ENCODE data around the gene HNRNPA2B1. TPM values are rescaled to one million over a fixed set of nuclear protein-coding genes. Genes with fewer than 3 reads are reported as not detected.
A peak's percentile ranks its signal among the peaks of the same experiment; 100 is the strongest.

The HNRNPA2B1 gene
- 100 to 1,000 TPM; 696 to 705 TPM for total RNA-seq

GRCh38 chr7:26200444-26201246 is at the start of gene HNRNPA2B1:
TSS of gene HNRNPA2B1 (minus strand) at chr7:26200746. CDS start at chr7:26200577, 169 bp downstream.
- DNase-seq, result peak; percentile 98
- Mint-ChIP-seq H3K27me3 (no peaks in the 10 kb centered on the region), H3K4me3 (peak within 1 kb of the TSS; percentile 94), H3K27ac (peak within 1 kb of the TSS; percentile 98), H3K4me1 (peaks cover 41% of the 10 kb centered on the region), H3K9me3 (no peaks in the 10 kb centered on the region), H3K36me3 (ENCODE audit: low read depth) (peaks cover 77% of the 10 kb centered on the region)
- POLR2A ChIA-PET, result interaction anchor here (0.5 to 13.1 kb wide), 32 partner anchors 8 to 342 kb away, joined by 3 to 406 read pairs (median 4); partner anchors contain the start of genes NFE2L3 and SNX10
- CTCF ChIA-PET, result interaction anchor here (1.0 to 4.9 kb wide), 8 partner anchors 49 to 305 kb away, joined by 3 to 29 read pairs (median 4); partner anchors contain the start of genes NFE2L3 and SNX10

- H3K4me3 Mint-ChIP-seq, result no peak overlapping the region
- POLR2A ChIA-PET, result no interaction called here
Observed at GRCh38 chr7:26250239-26250638, 49.7 kb upstream of the HNRNPA2B1 start.

GRCh38 chr7:26245150-26245549 is 44.6 kb upstream of the HNRNPA2B1 start:
- no peaks in the 10 kb centered on the region for H3K9me3 Mint-ChIP-seq
- peaks cover 3% of the 10 kb centered on the region for H3K36me3 Mint-ChIP-seq (ENCODE audit: low read depth)
- no peak overlapping the region for H3K27ac Mint-ChIP-seq
- no peak overlapping the region for H3K4me3 Mint-ChIP-seq
- peaks cover 5% of the 10 kb centered on the region for H3K27me3 Mint-ChIP-seq
- peaks cover 2% of the 10 kb centered on the region for H3K4me1 Mint-ChIP-seq
- DNase-seq, result no peak
- ChIA-PET POLR2A (no interaction called here), CTCF (no interaction called here)

More at GRCh38 chr7:26250239-26250638, 49.7 kb upstream of the HNRNPA2B1 start:
- no peak overlapping the region for H3K27ac Mint-ChIP-seq
- H3K36me3 Mint-ChIP-seq (ENCODE audit: low read depth), result peaks cover 3% of the 10 kb centered on the region
- no peaks in the 10 kb centered on the region for H3K9me3 Mint-ChIP-seq
- H3K27me3 Mint-ChIP-seq, result peaks cover 4% of the 10 kb centered on the region
- DNase-seq, result peak; percentile 16
- CTCF ChIA-PET, result interaction anchor here (0.7 kb wide), 1 partner anchor 437 kb away, joined by 3 read pairs; no protein-coding TSS in a partner anchor
- H3K4me1 Mint-ChIP-seq, result peaks cover 2% of the 10 kb centered on the region

GRCh38 chr7:26238032-26238431 is 37.5 kb upstream of the HNRNPA2B1 start:
- ChIA-PET CTCF (no interaction called here), POLR2A (no interaction called here)
- Mint-ChIP-seq H3K4me1 (no peaks in the 10 kb centered on the region), H3K9me3 (no peaks in the 10 kb centered on the region), H3K27me3 (peaks cover 7% of the 10 kb centered on the region), H3K36me3 (ENCODE audit: low read depth) (no peaks in the 10 kb centered on the region), H3K4me3 (no peak overlapping the region), H3K27ac (no peak overlapping the region)
- no peak for DNase-seq

- no peak overlapping the region for H3K27ac Mint-ChIP-seq
- ChIA-PET POLR2A (no interaction called here), CTCF (no interaction called here)
- H3K36me3 Mint-ChIP-seq (ENCODE audit: low read depth), result no peaks in the 10 kb centered on the region
- H3K4me1 Mint-ChIP-seq, result no peaks in the 10 kb centered on the region
- no peaks in the 10 kb centered on the region for H3K9me3 Mint-ChIP-seq
- no peak overlapping the region for H3K4me3 Mint-ChIP-seq
- no peak for DNase-seq
- peaks cover 5% of the 10 kb centered on the region for H3K27me3 Mint-ChIP-seq
Observed at GRCh38 chr7:26237035-26237807, 36.7 kb upstream of the HNRNPA2B1 start.

GRCh38 chr7:26233902-26234511 is 33.5 kb upstream of the HNRNPA2B1 start:
- no peaks in the 10 kb centered on the region for H3K36me3 Mint-ChIP-seq (ENCODE audit: low read depth)
- no peak overlapping the region for H3K4me3 Mint-ChIP-seq
- no peaks in the 10 kb centered on the region for H3K9me3 Mint-ChIP-seq
- CTCF ChIA-PET, result interaction anchor here (0.6 kb wide), 1 partner anchor 23 kb away, joined by 3 read pairs; no protein-coding TSS in a partner anchor
- H3K4me1 Mint-ChIP-seq, result no peaks in the 10 kb centered on the region
- no peak overlapping the region for H3K27ac Mint-ChIP-seq
- H3K27me3 Mint-ChIP-seq, result peaks cover 15% of the 10 kb centered on the region
- POLR2A ChIA-PET, result no interaction called here
- no peak for DNase-seq

- Mint-ChIP-seq H3K4me1 (no peaks in the 10 kb centered on the region), H3K36me3 (ENCODE audit: low read depth) (no peaks in the 10 kb centered on the region), H3K4me3 (no peak overlapping the region), H3K27ac (no peak overlapping the region), H3K27me3 (peaks cover 20% of the 10 kb centered on the region), H3K9me3 (no peaks in the 10 kb centered on the region)
- ChIA-PET POLR2A (no interaction called here), CTCF (no interaction called here)
- no peak for DNase-seq
Observed at GRCh38 chr7:26227987-26228386, 27.4 kb upstream of the HNRNPA2B1 start.

GRCh38 chr7:26224359-26224758 is 23.8 kb upstream of the HNRNPA2B1 start:
- Mint-ChIP-seq H3K27me3 (peaks cover 13% of the 10 kb centered on the region), H3K9me3 (no peaks in the 10 kb centered on the region), H3K4me1 (no peaks in the 10 kb centered on the region), H3K36me3 (ENCODE audit: low read depth) (no peaks in the 10 kb centered on the region), H3K27ac (no peak overlapping the region), H3K4me3 (no peak overlapping the region)
- DNase-seq, result no peak
- ChIA-PET POLR2A (no interaction called here), CTCF (no interaction called here)

GRCh38 chr7:26216049-26216448 is 15.5 kb upstream of the HNRNPA2B1 start:
- DNase-seq, result no peak
- CTCF ChIA-PET, result no interaction called here
- Mint-ChIP-seq H3K4me1 (peaks cover 17% of the 10 kb centered on the region), H3K27ac (no peak overlapping the region), H3K36me3 (ENCODE audit: low read depth) (peaks cover 31% of the 10 kb centered on the region), H3K27me3 (no peaks in the 10 kb centered on the region), H3K9me3 (no peaks in the 10 kb centered on the region), H3K4me3 (no peak overlapping the region)
- POLR2A ChIA-PET, result interaction anchor here (1.4 kb wide), 1 partner anchor 15 kb away, joined by 4 read pairs; the partner anchor contains the start of gene CBX3

GRCh38 chr7:26213807-26214515 is 13.4 kb upstream of the HNRNPA2B1 start:
- Mint-ChIP-seq H3K36me3 (ENCODE audit: low read depth) (peaks cover 50% of the 10 kb centered on the region), H3K4me3 (no peak overlapping the region), H3K4me1 (peaks cover 29% of the 10 kb centered on the region), H3K27ac (no peak overlapping the region), H3K9me3 (no peaks in the 10 kb centered on the region), H3K27me3 (no peaks in the 10 kb centered on the region)
- DNase-seq, result no peak
- ChIA-PET CTCF (no interaction called here), POLR2A (interaction anchor here (1.0 to 1.8 kb wide), 7 partner anchors 8 to 450 kb away, joined by 3 to 7 read pairs (median 4); partner anchors contain the start of gene CBX3)

GRCh38 chr7:26212921-26213718 is 12.6 kb upstream of the HNRNPA2B1 start:
- ChIA-PET CTCF (no interaction called here), POLR2A (interaction anchor here (0.8 to 1.8 kb wide), 8 partner anchors 9 to 25 kb away, joined by 3 to 7 read pairs (median 4); partner anchors contain the start of gene CBX3)

GRCh38 chr7:26208040-26208439 is 7.5 kb upstream of the HNRNPA2B1 start:
- Mint-ChIP-seq H3K27ac (no peak overlapping the region), H3K4me1 (peaks cover 58% of the 10 kb centered on the region), H3K4me3 (no peak overlapping the region), H3K36me3 (ENCODE audit: low read depth) (peaks cover 87% of the 10 kb centered on the region), H3K9me3 (no peaks in the 10 kb centered on the region), H3K27me3 (no peaks in the 10 kb centered on the region)
- ChIA-PET CTCF (interaction anchor here (0.5 to 0.9 kb wide), 2 partner anchors 13 to 157 kb away, joined by 3 to 5 read pairs; no protein-coding TSS in a partner anchor), POLR2A (interaction anchor here (1.6 to 5.6 kb wide), 2 partner anchors 14 to 19 kb away, joined by 5 to 69 read pairs; no protein-coding TSS in a partner anchor)
- no peak for DNase-seq

More at GRCh38 chr7:26212921-26213718, 12.6 kb upstream of the HNRNPA2B1 start:
- peaks cover 54% of the 10 kb centered on the region for H3K36me3 Mint-ChIP-seq (ENCODE audit: low read depth)
- H3K4me1 Mint-ChIP-seq, result peaks cover 29% of the 10 kb centered on the region
- H3K4me3 Mint-ChIP-seq, result no peak overlapping the region
- DNase-seq, result no peak
- H3K27me3 Mint-ChIP-seq, result no peaks in the 10 kb centered on the region
- no peaks in the 10 kb centered on the region for H3K9me3 Mint-ChIP-seq
- H3K27ac Mint-ChIP-seq, result no peak overlapping the region

Measured in activated CD4-positive, alpha-beta memory T cell treated with anti-CD3 and anti-CD28 coated beads, Interleukin-2, amount 10 ng/mL, durations not matched to agents 7 days and 5 days (primary cell).